Measurements from ENCODE around the gene GRID2IP.

GRID2IP gene

GRCh38 chr7:6513541-6513940 is 37.7 kb downstream of the GRID2IP start:
- H3K4me3 ChIP-seq (ENCODE audit: control insufficient read depth, low read depth, low read length): no peak overlapping the region
- DNase-seq (ENCODE audit: low read depth): no peak
- no peak for TF ChIP-seq CTCF (conservative IDR thresholded peaks at IDR 0.05; ENCODE audit: control insufficient read depth, insufficient read depth, low read depth, low read length)

- no peak overlapping the region for H3K4me3 ChIP-seq (ENCODE audit: control insufficient read depth, low read depth, low read length)
- no peak for TF ChIP-seq CTCF (conservative IDR thresholded peaks at IDR 0.05; ENCODE audit: control insufficient read depth, insufficient read depth, low read depth, low read length)
- no peak for DNase-seq (ENCODE audit: low read depth)
Measured at GRCh38 chr7:6512892-6513291, 38.4 kb downstream of the GRID2IP start.

GRCh38 chr7:6510476-6511133 is 40.7 kb downstream of the GRID2IP start:
- TF ChIP-seq CTCF (conservative IDR thresholded peaks at IDR 0.05; ENCODE audit: control insufficient read depth, insufficient read depth, low read depth, low read length): no peak
- DNase-seq (ENCODE audit: low read depth): no peak
- no peak overlapping the region for H3K4me3 ChIP-seq (ENCODE audit: control insufficient read depth, low read depth, low read length)

- TF ChIP-seq CTCF (conservative IDR thresholded peaks at IDR 0.05; ENCODE audit: control insufficient read depth, insufficient read depth, low read depth, low read length): no peak
- DNase-seq (ENCODE audit: low read depth): no peak
- H3K4me3 ChIP-seq (ENCODE audit: control insufficient read depth, low read depth, low read length): no peak overlapping the region
Measured at GRCh38 chr7:6508950-6509349, 42.3 kb downstream of the GRID2IP start.

GRCh38 chr7:6508539-6508938 is 42.7 kb downstream of the GRID2IP start:
- TF ChIP-seq CTCF (conservative IDR thresholded peaks at IDR 0.05; ENCODE audit: control insufficient read depth, insufficient read depth, low read depth, low read length): no peak
- H3K4me3 ChIP-seq (ENCODE audit: control insufficient read depth, low read depth, low read length): no peak overlapping the region
- no peak for DNase-seq (ENCODE audit: low read depth)

- no peak overlapping the region for H3K4me3 ChIP-seq (ENCODE audit: control insufficient read depth, low read depth, low read length)
- no peak for TF ChIP-seq CTCF (conservative IDR thresholded peaks at IDR 0.05; ENCODE audit: control insufficient read depth, insufficient read depth, low read depth, low read length)
- DNase-seq (ENCODE audit: low read depth): no peak
Measured at GRCh38 chr7:6507906-6508305, 43.4 kb downstream of the GRID2IP start.

All from fibroblast of mammary gland (primary cell).